Tibial artery (tissue), 4 donors: Measurements from ENCODE around the gene CDH2.

ENCODE experiments used
- DNase-seq, 2 donors: peaks; one replicate each; pipeline ENCODE4 v3.0.0-alpha.2; 2019
- H3K27ac ChIP-seq, 2 donors: fragments of 200-600 bp; sonication (generic) in 1 of 2; 1 replicate in 1 of 2; 2 replicates in 1 of 2; pipeline ENCODE4 v1.5.1; 2018 to 2019; ENCODE audit warnings: mild to moderate bottlenecking in 1 of 2
- H3K27me3 ChIP-seq, 2 donors: fragments of 200-600 bp; sonication (generic) in 1 of 2; one replicate each; pipeline versions ENCODE4 v1.5.1 to v1.6.0; 2016 to 2019
- H3K36me3 ChIP-seq, 3 donors: fragments of 200-600 bp; sonication (generic) in 2 of 3; one replicate each; pipeline ENCODE4 v1.5.1; 2016 to 2019; ENCODE audit warnings: mild to moderate bottlenecking in 2 of 3
- H3K4me1 ChIP-seq, 4 donors: fragments of 200-600 bp; sonication (generic) in 2 of 4; 1 replicate in 3 of 4; 2 replicates in 1 of 4; pipeline ENCODE4 v1.5.1; 2016 to 2019
- H3K4me3 ChIP-seq, 2 donors: fragments of 200-600 bp; sonication (generic) in 1 of 2; 1 replicate in 1 of 2; 2 replicates in 1 of 2; pipeline ENCODE4 v1.5.1; 2018 to 2019; ENCODE audit warnings: mild to moderate bottlenecking in 2 of 2
- H3K9me3 ChIP-seq, 3 donors: fragments of 200-600 bp; sonication (generic) in 1 of 3; one replicate each; pipeline ENCODE4 v1.5.1; 2016 to 2019
- CTCF ChIP-seq, 2 experiments: fragments of 200-600 bp in 1 of 2; fragments of 450-650 bp in 1 of 2; IDR thresholded peaks; one replicate each; pipeline ENCODE4 v1.5.1; 2017 to 2019; ENCODE audit warnings: antibody characterized with exemption in 2 of 2, mild to moderate bottlenecking in 1 of 2, moderate library complexity in 1 of 2
- intact Hi-C: fragments of 100-400 bp; cut with DNase I; formaldehyde crosslinking; loops from one replicate; pipeline ENCODE4 v1.15.0; 2023; ENCODE audit warnings: low total_unique reads

Gene CDH2

GRCh38 chr18:28015671-28016070 lies 161.3 kb downstream of the CDH2 start:
- Histone ChIP-seq H3K4me1 (no peaks in the 10 kb centered on the region), H3K9me3 (no peaks in the 10 kb centered on the region), H3K36me3 (no peaks in the 10 kb centered on the region), H3K27me3 (no peaks in the 10 kb centered on the region), H3K4me3 (no peak overlapping the region), H3K27ac (no peak overlapping the region)
- no peak for TF ChIP-seq CTCF (IDR thresholded peaks at IDR 0.05)
- intact Hi-C loops = no loop called here
- no peak for DNase-seq

GRCh38 chr18:28013066-28013465 lies 163.9 kb downstream of the CDH2 start:
- Histone ChIP-seq H3K4me1 (no peaks in the 10 kb centered on the region), H3K27me3 (no peaks in the 10 kb centered on the region), H3K36me3 (no peaks in the 10 kb centered on the region), H3K4me3 (no peak overlapping the region), H3K27ac (no peak overlapping the region), H3K9me3 (no peaks in the 10 kb centered on the region)
- TF ChIP-seq CTCF (IDR thresholded peaks at IDR 0.05) = no peak
- DNase-seq = no peak
- intact Hi-C loops = no loop called here

GRCh38 chr18:28012336-28012735 lies 164.6 kb downstream of the CDH2 start:
- H3K9me3 ChIP-seq = no peaks in the 10 kb centered on the region
- no peaks in the 10 kb centered on the region for H3K36me3 ChIP-seq
- no peaks in the 10 kb centered on the region for H3K4me1 ChIP-seq
- no peak for TF ChIP-seq CTCF (IDR thresholded peaks at IDR 0.05)
- no peak for DNase-seq
- intact Hi-C loops = no loop called here
- H3K4me3 ChIP-seq = no peak overlapping the region
- H3K27ac ChIP-seq = no peak overlapping the region
- H3K27me3 ChIP-seq = no peaks in the 10 kb centered on the region

- Histone ChIP-seq H3K27me3 (no peaks in the 10 kb centered on the region), H3K4me1 (peaks cover 0 to under 1% (median 0%) of the 10 kb centered on the region in 4 donors), H3K36me3 (no peaks in the 10 kb centered on the region), H3K9me3 (no peaks in the 10 kb centered on the region), H3K27ac (no peak overlapping the region), H3K4me3 (no peak overlapping the region)
- intact Hi-C loops = no loop called here
- no peak for TF ChIP-seq CTCF (IDR thresholded peaks at IDR 0.05)
- DNase-seq = no peak
Observed at GRCh38 chr18:28009589-28009988, 167.3 kb downstream of the CDH2 start.

- TF ChIP-seq CTCF (IDR thresholded peaks at IDR 0.05) = no peak
- Histone ChIP-seq H3K36me3 (no peaks in the 10 kb centered on the region), H3K9me3 (no peaks in the 10 kb centered on the region), H3K27ac (no peak overlapping the region), H3K27me3 (no peaks in the 10 kb centered on the region), H3K4me1 (peaks cover 0 to 13% (median 0%) of the 10 kb centered on the region in 4 donors), H3K4me3 (no peak overlapping the region)
- intact Hi-C loops = no loop called here
- DNase-seq = no peak
Observed at GRCh38 chr18:28007841-28008240, 169.1 kb downstream of the CDH2 start.

GRCh38 chr18:28005164-28005563 lies 171.8 kb downstream of the CDH2 start:
- Histone ChIP-seq H3K9me3 (no peaks in the 10 kb centered on the region), H3K27me3 (no peaks in the 10 kb centered on the region), H3K4me3 (no peak overlapping the region), H3K4me1 (peaks cover 0 to 13% (median 0%) of the 10 kb centered on the region in 4 donors), H3K36me3 (no peaks in the 10 kb centered on the region), H3K27ac (no peak overlapping the region)
- no peak for DNase-seq
- intact Hi-C loops = no loop called here
- TF ChIP-seq CTCF (IDR thresholded peaks at IDR 0.05) = no peak
